ENCODE data around the gene CRYBG2. TPM values are rescaled to one million over a fixed set of nuclear protein-coding genes. Genes with fewer than 3 reads are reported as not detected.

CRYBG2 gene
- total and polyA plus RNA-seq, 10 of the 15 experiments (the other 5 are each of a cell fraction or from before 2014, with no cell fraction given), result 0.03 to 1.2 (median 0.11) TPM; not detected in 4

DNA sequence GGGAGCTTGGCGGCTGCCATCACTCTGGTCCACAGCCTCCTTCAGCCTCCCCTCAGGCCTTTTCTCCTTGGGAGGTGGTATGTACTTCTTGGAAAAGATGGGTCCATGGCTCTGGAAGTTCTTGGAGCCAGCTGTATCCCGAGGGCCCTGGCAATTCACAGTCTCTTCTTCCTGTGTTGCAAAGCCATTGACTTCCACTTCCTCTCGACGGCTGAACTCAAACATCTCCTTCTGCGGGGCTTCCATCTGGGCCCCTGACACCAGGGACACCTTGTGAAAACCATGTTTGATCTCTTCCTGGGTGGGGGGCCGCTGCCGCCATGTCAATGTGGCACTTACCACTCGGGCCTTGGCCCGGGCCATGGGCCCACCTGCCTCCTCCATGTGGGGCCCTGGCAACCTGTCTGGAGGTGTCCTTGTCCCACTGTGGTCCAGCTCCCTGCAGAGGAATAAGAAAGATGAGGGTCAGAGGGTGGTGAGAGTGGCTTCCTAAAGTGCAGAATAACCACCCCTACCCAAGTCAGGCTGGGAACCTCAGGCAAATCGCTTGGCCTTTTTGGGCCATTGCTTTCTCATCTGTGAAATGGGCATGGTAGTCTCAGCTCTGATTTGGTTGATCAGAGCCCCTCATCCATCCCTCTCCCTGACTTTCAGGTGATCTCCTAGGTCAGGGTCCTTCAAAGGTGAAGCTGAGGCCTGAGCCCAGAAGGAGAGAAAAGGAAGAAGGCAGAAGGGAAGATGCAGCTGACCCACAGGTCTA is 7.5 kb downstream of the CRYBG2 start:
- H3K9ac ChIP-seq (ENCODE audit: control insufficient read depth, insufficient read depth, low read length), result no peak overlapping the region
- in situ Hi-C loops (cut with MboI), result no loop called here
- H2AFZ ChIP-seq (ENCODE audit: control insufficient read depth, low read depth, low read length), result no peak overlapping the region
- no peaks in the 10 kb centered on the region for H3K4me1 ChIP-seq (ENCODE audit: control insufficient read depth, insufficient read depth, low read length)
- H3K4me3 ChIP-seq, result no peak overlapping the region
- ChIA-PET RAD21 (ENCODE audit: unreplicated experiment) (no interaction called here), CTCF (interaction anchor here (0.6 to 3.4 kb wide), 4 partner anchors 17 to 70 kb away, joined by 3 to 13 read pairs (median 8); no protein-coding TSS in a partner anchor), POLR2A (interaction anchor here (0.6 kb wide), 1 partner anchor 99 kb away, joined by 3 read pairs; no protein-coding TSS in a partner anchor), SMC1A (ENCODE audit: uncharacterized antibody, unreplicated experiment) (interaction anchor here (0.9 kb wide), 1 partner anchor 12 kb away, joined by 4 read pairs; no protein-coding TSS in a partner anchor)
- H3K36me3 ChIP-seq (ENCODE audit: control insufficient read depth in 2 of 2, insufficient read depth in 2 of 2, low read length in 1 of 2), result no peaks in the 10 kb centered on the region
- H3K4me2 ChIP-seq (ENCODE audit: control insufficient read depth, insufficient read depth), result no peak overlapping the region
- no peak overlapping the region for H3K27ac ChIP-seq (ENCODE audit: control insufficient read depth, insufficient read depth)
- intact Hi-C loops (cut with micrococcal nuclease; ENCODE audit: unreplicated experiment), result no loop called here
- no peaks in the 10 kb centered on the region for H3K9me3 ChIP-seq (replicated peaks; ENCODE audit: control insufficient read depth, insufficient read depth, low read length)
- H3K79me2 ChIP-seq (ENCODE audit: control insufficient read depth, insufficient read depth, low read length), result no peaks in the 10 kb centered on the region
- no peaks in the 10 kb centered on the region for H4K20me1 ChIP-seq (ENCODE audit: control insufficient read depth, insufficient read depth)
- ATAC-seq (no peak), DNase-seq (ENCODE audit: low read depth, low spot score) (no peak), FAIRE-seq (no peak)
- BruUV-seq (replicated peaks), result no TSS peak
- no peaks in the 10 kb centered on the region; a peak in 1 of 4 replicates for H3K27me3 ChIP-seq (replicated peaks in 1 of 2; ENCODE audit: control insufficient read depth in 2 of 2, insufficient read depth in 2 of 2, low read length in 1 of 2)
- WGBS (ENCODE audit: insufficient coverage, insufficient replicate concordance, low lambda C conversion rate, missing lambda C conversion rate), result 40% methylated on average over 10 of the region's 10 CpGs
- TF ChIP-seq CREM (IDR thresholded peaks at IDR 0.05; ENCODE audit: low read depth) (no peak), ZNF24 (IDR thresholded peaks at IDR 0.05) (no peak), YBX1 (IDR thresholded peaks at IDR 0.05) (no peak), BHLHE40 (IDR thresholded peaks at IDR 0.05; ENCODE audit: borderline replicate concordance in 1 of 2, low read depth in 2 of 2, low read length in 1 of 2) (no peak), MTA3 (IDR thresholded peaks at IDR 0.05; ENCODE audit: borderline replicate concordance, low read length) (no peak), SKIL (IDR thresholded peaks at IDR 0.05; ENCODE audit: low read depth, poor library complexity, severe bottlenecking) (no peak), HDAC6 (IDR thresholded peaks at IDR 0.05; ENCODE audit: unreplicated experiment) (no peak), NRF1 (conservative IDR thresholded peaks at IDR 0.05; ENCODE audit: low read depth, low read length) (no peak), CTCF (IDR thresholded peaks at IDR 0.05 in 2 of 3, conservative IDR thresholded peaks at IDR 0.05 in 1 of 3; ENCODE audit: control insufficient read depth in 2 of 3, extremely low read depth in 1 of 3, insufficient read depth in 1 of 3, low read depth in 3 of 3, low read length in 3 of 3) (no peak), NFXL1 (IDR thresholded peaks at IDR 0.05; ENCODE audit: borderline replicate concordance) (no peak), NR2F1 (conservative IDR thresholded peaks at IDR 0.05) (no peak), RCOR1 (conservative IDR thresholded peaks at IDR 0.05; ENCODE audit: low read depth, low read length) (no peak), KDM1A (IDR thresholded peaks at IDR 0.05; ENCODE audit: borderline replicate concordance) (no peak), TCF3 (IDR thresholded peaks at IDR 0.05; ENCODE audit: borderline replicate concordance, insufficient read depth, low read depth, low read length) (no peak), IKZF1 (conservative IDR thresholded peaks at IDR 0.05) (no peak), JUND (IDR thresholded peaks at IDR 0.05; ENCODE audit: low read depth, low read length) (no peak), IRF5 (IDR thresholded peaks at IDR 0.05; ENCODE audit: borderline replicate concordance) (no peak), GATAD2B (conservative IDR thresholded peaks at IDR 0.05; ENCODE audit: low read depth) (no peak), STAT1 (conservative IDR thresholded peaks at IDR 0.05) (no peak)

Data from GM12878 (cell line).